Caco-2 (cell line): Measurements from ENCODE around the gene MBP. TPM values are rescaled to one million over a fixed set of nuclear protein-coding genes. Genes with fewer than 3 reads are reported as not detected.

Experiments used
- BruUV-seq: library from RNA; stranded (reverse); fragments of 400-500 nt; replicated peaks from 2 replicates; lab custom pipeline; 2021; lab: Mats Ljungman, UMichigan
- CTCF ChIA-PET: fragments of 300-600 bp; sonication (Branson Sonifier 250); formaldehyde crosslinking; loops from one replicate; lab custom pipeline; 2022; ENCODE audit warnings: antibody characterized with exemption; lab: Charles Lee
- POLR2A ChIA-PET: fragments of 300-600 bp; sonication (Branson Sonifier 250); formaldehyde crosslinking; loops from one replicate; lab custom pipeline; 2022; ENCODE audit warnings: antibody characterized with exemption; lab: Charles Lee
- DNase-seq, 2 experiments: peaks; one replicate each; pipeline versions ENCODE4 v3.0.0 to v3.0.0-alpha.2; 2020 to 2022
- H3K27me3 ChIP-seq: replicated peaks from 2 replicates; pipeline ENCODE4 v1.6.0; 2011; ENCODE audit warnings: low read length; ENCODE audit not compliant: control insufficient read depth, insufficient read depth
- H3K36me3 ChIP-seq: 2 replicates; pipeline ENCODE4 v1.5.1; 2011; ENCODE audit warnings: low read length; ENCODE audit not compliant: control insufficient read depth, insufficient read depth
- H3K4me1 ChIP-seq: fragments of 250-450 bp; sonication (Bioruptor Pico); 2 replicates; pipeline ENCODE4 v1.5.1; 2020; ENCODE audit warnings: mild to moderate bottlenecking
- H3K4me3 ChIP-seq: 2 replicates; pipeline ENCODE4 v1.5.1; 2011; ENCODE audit warnings: low read depth, mild to moderate bottlenecking, control low read depth, low read length
- H3K9me3 ChIP-seq: fragments of 250-450 bp; sonication (Bioruptor Pico); 2 replicates; pipeline ENCODE4 v1.5.1; 2020; ENCODE audit warnings: mild to moderate bottlenecking, moderate library complexity
- H3K27ac Mint-ChIP-seq: one replicate; pipeline ENCODE4 v1.8.0; 2022; ENCODE audit warnings: mixed read lengths; ENCODE audit not compliant: unreplicated experiment
- H3K27me3 Mint-ChIP-seq: one replicate; pipeline ENCODE4 v1.8.0; 2022; ENCODE audit warnings: mixed read lengths; ENCODE audit not compliant: insufficient read depth, unreplicated experiment
- H3K36me3 Mint-ChIP-seq: one replicate; pipeline ENCODE4 v1.8.0; 2022; ENCODE audit warnings: mild to moderate bottlenecking, mixed read lengths; ENCODE audit not compliant: insufficient read depth, unreplicated experiment
- H3K4me1 Mint-ChIP-seq: one replicate; pipeline ENCODE4 v1.8.0; 2022; ENCODE audit warnings: low read depth, mixed read lengths; ENCODE audit not compliant: unreplicated experiment
- H3K4me3 Mint-ChIP-seq: one replicate; pipeline ENCODE4 v1.8.0; 2022; ENCODE audit warnings: mild to moderate bottlenecking, moderate library complexity, mixed read lengths; ENCODE audit not compliant: unreplicated experiment
- H3K9me3 Mint-ChIP-seq: one replicate; pipeline ENCODE4 v1.8.0; 2022; ENCODE audit warnings: mixed read lengths; ENCODE audit not compliant: unreplicated experiment
- CTCF ChIP-seq, 2 experiments: fragments of 200-600 bp in 1 of 2; IDR thresholded peaks; 1 replicate in 1 of 2; 2 replicates in 1 of 2; pipeline versions ENCODE4 v1.5.1 to v1.8.0; 2011 to 2022; ENCODE audit warnings: antibody characterized with exemption in 1 of 2, control low read depth in 1 of 2, inconsistent platforms in 1 of 2, low read depth in 1 of 2, low read length in 1 of 2, mild to moderate bottlenecking in 1 of 2, moderate library complexity in 1 of 2; ENCODE audit not compliant: insufficient read depth in 1 of 2, severe bottlenecking in 1 of 2, unreplicated experiment in 1 of 2
- intact Hi-C: fragments of 100-400 bp; cut with micrococcal nuclease; formaldehyde crosslinking; loops from one replicate; pipeline ENCODE4 v1.10.0; 2022; ENCODE audit not compliant: unreplicated experiment
- total RNA-seq: library from RNA; stranded (reverse); gene quantifications from 2 replicates; pipeline ENCODE4 v1.2.3, GENCODE V29; 2022

MBP gene
- total RNA-seq, 1 experiment from 2014 or later = 11.4 TPM

- POLR2A ChIA-PET = no interaction called here
- Histone ChIP-seq H3K4me1 (peaks cover 10% of the 10 kb centered on the region), H3K4me3 (no peak overlapping the region), H3K27me3 (no peaks in the 10 kb centered on the region), H3K36me3 (no peaks in the 10 kb centered on the region), H3K9me3 (no peaks in the 10 kb centered on the region)
- no TSS peak for BruUV-seq
- no peak for DNase-seq
- no peak for TF ChIP-seq CTCF (IDR thresholded peaks at IDR 0.05; ENCODE audit: insufficient read depth in 1 of 2, low read depth in 1 of 2, low read length in 1 of 2, severe bottlenecking in 1 of 2, unreplicated experiment in 1 of 2)
- Mint-ChIP-seq H3K27me3 (no peaks in the 10 kb centered on the region), H3K36me3 (peaks cover 4% of the 10 kb centered on the region), H3K27ac (no peak overlapping the region), H3K4me1 (peaks cover 16% of the 10 kb centered on the region), H3K4me3 (no peak overlapping the region), H3K9me3 (no peaks in the 10 kb centered on the region)
- intact Hi-C loops = no loop called here
- CTCF ChIA-PET = no interaction called here
Observed at GRCh38 chr18:77086656-77087392, 45.8 kb downstream of the MBP start.

- H3K27ac Mint-ChIP-seq = no peak overlapping the region
Observed at GRCh38 chr18:77086034-77086433, 46.5 kb downstream of the MBP start.

GRCh38 chr18:77084688-77085035 is 47.9 kb downstream of the MBP start:
- peaks cover 4% of the 10 kb centered on the region for H3K36me3 Mint-ChIP-seq
- Histone ChIP-seq H3K36me3 (no peaks in the 10 kb centered on the region), H3K9me3 (no peaks in the 10 kb centered on the region), H3K27me3 (no peaks in the 10 kb centered on the region), H3K4me3 (no peak overlapping the region), H3K4me1 (peaks cover 8% of the 10 kb centered on the region)
- peaks cover 16% of the 10 kb centered on the region for H3K4me1 Mint-ChIP-seq
- no TSS peak for BruUV-seq
- POLR2A ChIA-PET = no interaction called here
- CTCF ChIA-PET = interaction anchor here (0.6 kb wide), 1 partner anchor 21 kb away, joined by 3 read pairs; no protein-coding TSS in a partner anchor
- DNase-seq = no peak
- no peaks in the 10 kb centered on the region for H3K27me3 Mint-ChIP-seq
- H3K27ac Mint-ChIP-seq = no peak overlapping the region
- no peaks in the 10 kb centered on the region for H3K9me3 Mint-ChIP-seq
- intact Hi-C loops = no loop called here
- no peak for TF ChIP-seq CTCF (IDR thresholded peaks at IDR 0.05; ENCODE audit: insufficient read depth in 1 of 2, low read depth in 1 of 2, low read length in 1 of 2, severe bottlenecking in 1 of 2, unreplicated experiment in 1 of 2)
- H3K4me3 Mint-ChIP-seq = no peak overlapping the region

More at GRCh38 chr18:77086034-77086433, 46.5 kb downstream of the MBP start:
- H3K4me3 ChIP-seq = no peak overlapping the region
- H3K4me1 Mint-ChIP-seq = peaks cover 16% of the 10 kb centered on the region
- no peaks in the 10 kb centered on the region for H3K27me3 ChIP-seq
- ChIA-PET CTCF (no interaction called here), POLR2A (no interaction called here)
- H3K9me3 ChIP-seq = no peaks in the 10 kb centered on the region
- H3K4me1 ChIP-seq = peaks cover 10% of the 10 kb centered on the region
- no TSS peak for BruUV-seq
- DNase-seq = no peak
- no peaks in the 10 kb centered on the region for H3K27me3 Mint-ChIP-seq
- no peaks in the 10 kb centered on the region for H3K36me3 ChIP-seq
- intact Hi-C loops = no loop called here
- no peak overlapping the region for H3K4me3 Mint-ChIP-seq
- no peak for TF ChIP-seq CTCF (IDR thresholded peaks at IDR 0.05; ENCODE audit: insufficient read depth in 1 of 2, low read depth in 1 of 2, low read length in 1 of 2, severe bottlenecking in 1 of 2, unreplicated experiment in 1 of 2)
- peaks cover 4% of the 10 kb centered on the region for H3K36me3 Mint-ChIP-seq
- H3K9me3 Mint-ChIP-seq = no peaks in the 10 kb centered on the region
